Renal pelvis (tissue), 3 donors: ENCODE results near the gene MECP2. TPM values are rescaled to one million over a fixed set of nuclear protein-coding genes. Genes with fewer than 3 reads are reported as not detected.

Experiments
- polyA plus RNA-seq, 3 donors: library from polyadenylated mRNA; unstranded; fragments of 120-200 nt; gene quantifications; one replicate each; pipeline ENCODE4 v1.2.1, GENCODE V29; 2013; ENCODE audit not compliant: insufficient read length in 3 of 3

MECP2 gene
- polyA plus RNA-seq, 3 donors: 30.7 to 38.5 (median 33.7) TPM

Other genes starting within 250 kb of the MECP2 start
- 10 to 100 TPM; 54.8 to 71.6 (median 56.3) TPM for gene L1CAM, start 211.5 kb downstream of the MECP2 start, polyA plus RNA-seq
- gene AVPR2, start 193.0 kb downstream of the MECP2 start, polyA plus RNA-seq: 1 to 10 TPM; 1.8 to 5.9 (median 2.4) TPM
- gene ARHGAP4, start 171.5 kb downstream of the MECP2 start, polyA plus RNA-seq: 10 to 100 TPM; 34.2 to 44.8 (median 40.7) TPM
- 10 to 100 TPM; 79.4 to 80.9 (median 79.6) TPM for gene NAA10, start 162.7 kb downstream of the MECP2 start, polyA plus RNA-seq
- 10 to 100 TPM; 24.6 to 26.5 (median 24.7) TPM for gene RENBP, start 153.1 kb downstream of the MECP2 start, polyA plus RNA-seq
- 10 to 100 TPM; 47.2 to 58.4 (median 51.1) TPM for gene HCFC1, start 125.9 kb downstream of the MECP2 start, polyA plus RNA-seq
- 10 to 100 TPM in 1 of 3 donors, 1 to 10 TPM in 2; 5.9 to 11.7 (median 8.8) TPM for gene TMEM187, start 125.0 kb downstream of the MECP2 start, polyA plus RNA-seq
- gene IRAK1, start 77.8 kb downstream of the MECP2 start, polyA plus RNA-seq: 10 to 100 TPM; 64.1 to 67.7 (median 64.2) TPM
- not detected for gene OPN1LW, start 46.5 kb upstream of the MECP2 start, polyA plus RNA-seq
- not detected for gene OPN1MW, start 84.9 kb upstream of the MECP2 start, polyA plus RNA-seq
- not detected for gene OPN1MW2, start 122.0 kb upstream of the MECP2 start, polyA plus RNA-seq
- gene OPN1MW3, start 159.9 kb upstream of the MECP2 start, polyA plus RNA-seq: not detected
- gene TEX28, start 197.4 kb upstream of the MECP2 start, polyA plus RNA-seq: not detected
- under 1 TPM; 0.24 to 0.54 (median 0.52) TPM for gene TKTL1, start 198.1 kb upstream of the MECP2 start, polyA plus RNA-seq